ACC112 (cell line): ENCODE measurements around the gene RALGAPA2.

ENCODE experiments used
- H2AFZ ChIP-seq: fragments of 200-600 bp; sonication (generic); one replicate; pipeline ENCODE4 v1.6.0; 2017; ENCODE audit warnings: antibody characterized with exemption, low read length; ENCODE audit not compliant: unreplicated experiment
- H3K27ac ChIP-seq: fragments of 200-600 bp; sonication (generic); 2 replicates; pipeline ENCODE4 v1.5.1; 2014; ENCODE audit warnings: low read depth, mild to moderate bottlenecking, antibody characterized with exemption, low read length, moderate library complexity
- H3K27me3 ChIP-seq: fragments of 200-600 bp; sonication (generic); 2 replicates; pipeline ENCODE4 v1.6.1; 2014; ENCODE audit warnings: mild to moderate bottlenecking, antibody characterized with exemption, low read length, moderate library complexity, mixed read lengths; ENCODE audit not compliant: insufficient read depth
- H3K36me3 ChIP-seq: fragments of 200-600 bp; sonication (generic); 2 replicates; pipeline ENCODE4 v1.6.1; 2016; ENCODE audit warnings: mild to moderate bottlenecking, antibody characterized with exemption, low read length, moderate library complexity, mixed read lengths; ENCODE audit not compliant: insufficient read depth
- H3K4me1 ChIP-seq: fragments of 200-600 bp; sonication (generic); one replicate; pipeline ENCODE4 v1.6.1; 2016; ENCODE audit warnings: low read length, mixed read lengths; ENCODE audit not compliant: insufficient read depth, unreplicated experiment, control insufficient read depth
- H3K4me3 ChIP-seq: fragments of 200-600 bp; sonication (generic); 2 replicates; pipeline ENCODE4 v1.5.1; 2014; ENCODE audit warnings: mild to moderate bottlenecking, low read depth, low read length
- H3K79me2 ChIP-seq: fragments of 200-600 bp; sonication (generic); one replicate; pipeline ENCODE4 v1.6.0; 2016; ENCODE audit warnings: low read length; ENCODE audit not compliant: control insufficient read depth, unreplicated experiment, insufficient read depth

RALGAPA2 gene

GRCh38 chr20:20608041-20608440 lies 104.4 kb downstream of the RALGAPA2 start:
- H2AFZ ChIP-seq: no peak overlapping the region
- no peaks in the 10 kb centered on the region for H3K36me3 ChIP-seq
- H3K27ac ChIP-seq: no peak overlapping the region
- H3K4me3 ChIP-seq: no peak overlapping the region
- no peaks in the 10 kb centered on the region for H3K27me3 ChIP-seq
- no peaks in the 10 kb centered on the region for H3K4me1 ChIP-seq
- H3K79me2 ChIP-seq: no peaks in the 10 kb centered on the region

- H3K27ac ChIP-seq: no peak overlapping the region
- H3K27me3 ChIP-seq: no peaks in the 10 kb centered on the region
- H3K4me1 ChIP-seq: no peaks in the 10 kb centered on the region
- H2AFZ ChIP-seq: no peak overlapping the region
- no peak overlapping the region for H3K4me3 ChIP-seq
- H3K79me2 ChIP-seq: no peaks in the 10 kb centered on the region
- no peaks in the 10 kb centered on the region for H3K36me3 ChIP-seq
Observed at GRCh38 chr20:20606881-20607280, 105.6 kb downstream of the RALGAPA2 start.

- Histone ChIP-seq H2AFZ (no peak overlapping the region), H3K36me3 (no peaks in the 10 kb centered on the region), H3K4me3 (no peak overlapping the region), H3K79me2 (no peaks in the 10 kb centered on the region), H3K27ac (no peak overlapping the region), H3K4me1 (no peaks in the 10 kb centered on the region), H3K27me3 (no peaks in the 10 kb centered on the region)
Observed at GRCh38 chr20:20606050-20606449, 106.4 kb downstream of the RALGAPA2 start.

GRCh38 chr20:20604907-20605306 lies 107.5 kb downstream of the RALGAPA2 start:
- H2AFZ ChIP-seq: no peak overlapping the region

GRCh38 chr20:20604357-20604756 lies 108.1 kb downstream of the RALGAPA2 start:
- no peak overlapping the region for H3K27ac ChIP-seq

More at GRCh38 chr20:20604907-20605306, 107.5 kb downstream of the RALGAPA2 start:
- no peaks in the 10 kb centered on the region for H3K4me1 ChIP-seq
- H3K4me3 ChIP-seq: no peak overlapping the region
- H3K27me3 ChIP-seq: no peaks in the 10 kb centered on the region
- no peaks in the 10 kb centered on the region for H3K36me3 ChIP-seq
- no peak overlapping the region for H3K27ac ChIP-seq
- no peaks in the 10 kb centered on the region for H3K79me2 ChIP-seq

GRCh38 chr20:20603339-20603990 lies 109.0 kb downstream of the RALGAPA2 start:
- Histone ChIP-seq H3K27me3 (no peaks in the 10 kb centered on the region), H3K27ac (no peak overlapping the region), H3K4me3 (no peak overlapping the region), H3K36me3 (no peaks in the 10 kb centered on the region), H3K4me1 (no peaks in the 10 kb centered on the region), H2AFZ (no peak overlapping the region), H3K79me2 (no peaks in the 10 kb centered on the region)

More at GRCh38 chr20:20604357-20604756, 108.1 kb downstream of the RALGAPA2 start:
- H2AFZ ChIP-seq: no peak overlapping the region
- no peaks in the 10 kb centered on the region for H3K4me1 ChIP-seq
- H3K79me2 ChIP-seq: no peaks in the 10 kb centered on the region
- H3K27me3 ChIP-seq: no peaks in the 10 kb centered on the region
- no peak overlapping the region for H3K4me3 ChIP-seq
- no peaks in the 10 kb centered on the region for H3K36me3 ChIP-seq

- Histone ChIP-seq H3K4me1 (no peaks in the 10 kb centered on the region), H3K4me3 (no peak overlapping the region), H2AFZ (no peak overlapping the region), H3K36me3 (no peaks in the 10 kb centered on the region), H3K27ac (no peak overlapping the region), H3K79me2 (no peaks in the 10 kb centered on the region), H3K27me3 (no peaks in the 10 kb centered on the region)
Observed at GRCh38 chr20:20597966-20598365, 114.5 kb downstream of the RALGAPA2 start.

GRCh38 chr20:20594171-20594530 lies 118.3 kb downstream of the RALGAPA2 start:
- H3K27me3 ChIP-seq: no peaks in the 10 kb centered on the region
- H3K27ac ChIP-seq: no peak overlapping the region
- H2AFZ ChIP-seq: no peak overlapping the region
- H3K79me2 ChIP-seq: no peaks in the 10 kb centered on the region
- no peaks in the 10 kb centered on the region for H3K36me3 ChIP-seq
- H3K4me3 ChIP-seq: no peak overlapping the region
- H3K4me1 ChIP-seq: no peaks in the 10 kb centered on the region

- Histone ChIP-seq H3K27ac (no peak overlapping the region), H3K36me3 (no peaks in the 10 kb centered on the region), H3K79me2 (no peaks in the 10 kb centered on the region), H3K27me3 (no peaks in the 10 kb centered on the region), H3K4me1 (no peaks in the 10 kb centered on the region), H2AFZ (peak overlapping the region; percentile 51), H3K4me3 (no peak overlapping the region)
Observed at GRCh38 chr20:20593447-20594170, 118.8 kb downstream of the RALGAPA2 start.

- Histone ChIP-seq H3K4me1 (no peaks in the 10 kb centered on the region), H3K36me3 (no peaks in the 10 kb centered on the region), H3K27me3 (no peaks in the 10 kb centered on the region), H3K4me3 (no peak overlapping the region), H3K27ac (no peak overlapping the region), H2AFZ (no peak overlapping the region), H3K79me2 (no peaks in the 10 kb centered on the region)
Observed at GRCh38 chr20:20585146-20585545, 127.3 kb downstream of the RALGAPA2 start.

GRCh38 chr20:20582734-20583133 lies 129.7 kb downstream of the RALGAPA2 start:
- H3K27ac ChIP-seq: no peak overlapping the region

More at GRCh38 chr20:20582734-20583133, 129.7 kb downstream of the RALGAPA2 start:
- Histone ChIP-seq H2AFZ (no peak overlapping the region), H3K4me3 (no peak overlapping the region), H3K27me3 (no peaks in the 10 kb centered on the region), H3K36me3 (no peaks in the 10 kb centered on the region), H3K79me2 (no peaks in the 10 kb centered on the region), H3K4me1 (no peaks in the 10 kb centered on the region)
